Bronchial epithelial cell (primary cell): Measurements from ENCODE around the gene ROGDI. TPM values are rescaled to one million over a fixed set of nuclear protein-coding genes. Genes with fewer than 3 reads are reported as not detected.

Source experiments
- DNase-seq: peaks from one replicate; pipeline ENCODE4 v3.0.0-alpha.2; 2010; ENCODE audit warnings: low read depth
- FAIRE-seq: peaks from 2 replicates; lab custom pipeline; 2011; peaks lifted over from hg19 to GRCh38; lab: Jason Lieb, UNC
- H3K27me3 ChIP-seq: 2 replicates; pipeline ENCODE4 v1.5.1; 2011; ENCODE audit warnings: low read length; ENCODE audit not compliant: control insufficient read depth, insufficient read depth
- H3K36me3 ChIP-seq: 2 replicates; pipeline ENCODE4 v1.5.1; 2011; ENCODE audit warnings: low read length; ENCODE audit not compliant: control insufficient read depth, insufficient read depth
- H3K4me3 ChIP-seq: 2 replicates; pipeline ENCODE4 v1.5.1; 2011; ENCODE audit warnings: mild to moderate bottlenecking, low read depth, low read length, control low read depth
- total RNA-seq: library from RNA; depleted of rRNA; stranded (reverse); fragments of >200 nt; gene quantifications from 2 replicates; pipeline ENCODE4 v1.2.1, GENCODE V29; 2014
- TF ChIP-seq, protein P1 (sequence below): IDR thresholded peaks from 2 replicates; pipeline ENCODE4 v1.5.1; 2011; ENCODE audit warnings: mild to moderate bottlenecking, moderate library complexity, low read length, control low read depth, inconsistent platforms; ENCODE audit not compliant: insufficient read depth, severe bottlenecking

The ROGDI gene
- total RNA-seq, 1 donor from 2014 or later = 16.1 TPM

DNA sequence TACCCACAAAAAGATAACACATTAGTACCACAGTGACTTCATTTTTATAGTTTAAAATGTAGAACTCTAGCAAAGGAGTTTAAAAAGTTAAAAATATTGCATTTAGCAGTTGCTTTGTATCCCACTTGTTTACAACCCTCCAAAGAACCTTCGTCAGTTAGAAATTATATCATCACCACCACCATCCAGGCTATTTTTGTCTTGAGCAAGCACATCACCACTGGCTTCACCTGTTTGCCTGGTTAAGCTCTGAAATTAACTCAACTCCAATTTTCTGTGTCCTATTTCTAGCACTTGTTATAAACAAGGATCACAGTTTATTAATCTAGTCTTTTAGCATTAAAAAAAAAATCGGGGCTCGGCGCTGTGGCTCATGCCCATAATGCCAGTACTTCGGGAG, 38.6 kb upstream of the ROGDI start:
- Histone ChIP-seq H3K4me3 (no peak overlapping the region), H3K27me3 (no peaks in the 10 kb centered on the region), H3K36me3 (peaks cover 25% of the 10 kb centered on the region)
- TF ChIP-seq, protein P1, sequence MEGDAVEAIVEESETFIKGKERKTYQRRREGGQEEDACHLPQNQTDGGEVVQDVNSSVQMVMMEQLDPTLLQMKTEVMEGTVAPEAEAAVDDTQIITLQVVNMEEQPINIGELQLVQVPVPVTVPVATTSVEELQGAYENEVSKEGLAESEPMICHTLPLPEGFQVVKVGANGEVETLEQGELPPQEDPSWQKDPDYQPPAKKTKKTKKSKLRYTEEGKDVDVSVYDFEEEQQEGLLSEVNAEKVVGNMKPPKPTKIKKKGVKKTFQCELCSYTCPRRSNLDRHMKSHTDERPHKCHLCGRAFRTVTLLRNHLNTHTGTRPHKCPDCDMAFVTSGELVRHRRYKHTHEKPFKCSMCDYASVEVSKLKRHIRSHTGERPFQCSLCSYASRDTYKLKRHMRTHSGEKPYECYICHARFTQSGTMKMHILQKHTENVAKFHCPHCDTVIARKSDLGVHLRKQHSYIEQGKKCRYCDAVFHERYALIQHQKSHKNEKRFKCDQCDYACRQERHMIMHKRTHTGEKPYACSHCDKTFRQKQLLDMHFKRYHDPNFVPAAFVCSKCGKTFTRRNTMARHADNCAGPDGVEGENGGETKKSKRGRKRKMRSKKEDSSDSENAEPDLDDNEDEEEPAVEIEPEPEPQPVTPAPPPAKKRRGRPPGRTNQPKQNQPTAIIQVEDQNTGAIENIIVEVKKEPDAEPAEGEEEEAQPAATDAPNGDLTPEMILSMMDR = no peak
- no peak for DNase-seq
- FAIRE-seq = no peak

DNA sequence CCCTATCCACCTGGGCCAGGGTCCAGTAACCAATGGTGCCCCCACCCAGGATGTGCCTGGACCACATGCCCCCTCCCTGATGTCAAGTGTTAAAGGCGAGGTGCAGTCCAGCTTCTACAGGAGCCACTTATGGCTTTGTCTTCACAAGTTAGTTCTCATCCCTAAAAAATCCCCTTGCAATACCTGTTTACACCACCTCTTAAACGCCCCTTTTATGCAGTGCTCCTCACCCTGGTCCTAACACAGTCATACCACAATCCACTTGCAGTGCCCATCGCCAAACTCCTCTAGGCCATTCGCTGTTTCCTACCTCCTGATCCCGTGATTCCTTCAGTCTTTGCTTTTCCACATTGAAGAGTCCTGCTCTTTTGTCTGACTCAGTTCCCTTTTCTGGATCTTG, 37.5 kb upstream of the ROGDI start:
- DNase-seq = peak; percentile 20
- H3K27me3 ChIP-seq = no peaks in the 10 kb centered on the region
- peaks cover 23% of the 10 kb centered on the region for H3K36me3 ChIP-seq
- H3K4me3 ChIP-seq = no peak overlapping the region
- TF ChIP-seq, protein P1 = no peak
- no peak for FAIRE-seq

DNA sequence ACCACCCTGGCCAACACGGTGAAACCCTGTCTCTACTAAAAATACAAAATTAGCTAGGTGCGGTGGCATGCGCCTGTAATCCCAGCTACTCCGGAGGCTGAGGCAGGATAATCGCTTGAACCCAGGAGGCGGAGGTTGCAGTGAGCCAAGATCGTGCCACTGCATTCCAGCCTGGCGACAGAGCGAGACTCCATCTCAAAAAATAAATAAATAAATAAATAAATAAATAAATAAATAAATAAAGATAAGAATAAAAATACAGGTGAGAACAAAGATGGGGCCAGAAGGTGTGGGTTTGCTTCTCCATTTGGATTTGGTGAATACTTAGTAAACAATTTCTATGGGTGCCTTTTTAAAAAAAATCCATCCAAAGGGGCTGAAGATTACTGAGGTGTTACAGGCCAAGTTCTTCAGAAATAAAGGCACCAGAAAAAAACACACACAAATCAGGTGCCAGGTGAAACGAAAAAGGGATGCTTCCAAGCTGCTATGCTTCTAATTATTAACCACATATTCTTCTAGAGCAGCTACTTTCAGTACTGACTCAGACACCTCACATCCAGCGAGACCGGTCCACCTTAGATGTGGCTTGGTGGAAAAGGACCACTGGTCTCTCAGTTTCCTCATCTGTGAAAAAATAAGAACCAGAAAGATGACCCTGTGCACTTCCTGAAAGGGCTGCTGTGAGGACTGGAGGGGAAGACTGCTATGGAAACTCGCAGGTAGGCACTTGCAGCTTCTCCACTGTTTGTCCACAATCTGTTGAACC, 35.5 kb upstream of the ROGDI start:
- no peaks in the 10 kb centered on the region for H3K27me3 ChIP-seq
- H3K36me3 ChIP-seq = peaks cover 24% of the 10 kb centered on the region
- TF ChIP-seq, protein P1 = no peak
- FAIRE-seq (no peak), DNase-seq (no peak)
- H3K4me3 ChIP-seq = no peak overlapping the region

DNA sequence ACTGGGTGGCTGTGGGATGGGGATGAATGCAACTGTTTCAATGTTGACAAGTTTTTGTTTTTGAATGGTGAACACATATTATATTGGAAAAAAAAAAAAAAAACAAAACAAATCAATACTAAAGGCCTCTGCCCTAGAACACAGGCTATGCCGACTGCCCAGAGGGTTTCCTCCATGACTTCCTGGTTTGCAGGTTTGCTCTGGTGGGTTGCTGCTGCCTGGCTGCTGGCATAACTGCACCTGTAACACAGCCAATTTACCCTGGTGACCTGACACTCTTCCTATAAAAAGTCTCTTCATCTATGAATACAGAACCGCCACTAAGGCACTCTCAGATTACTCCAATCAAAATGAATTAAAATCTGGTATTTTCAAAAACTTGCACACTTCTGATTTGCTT, 34.3 kb upstream of the ROGDI start:
- Histone ChIP-seq H3K4me3 (no peak overlapping the region), H3K36me3 (peaks cover 31% of the 10 kb centered on the region), H3K27me3 (no peaks in the 10 kb centered on the region)
- TF ChIP-seq, protein P1 = no peak
- no peak for DNase-seq
- FAIRE-seq = no peak

DNA sequence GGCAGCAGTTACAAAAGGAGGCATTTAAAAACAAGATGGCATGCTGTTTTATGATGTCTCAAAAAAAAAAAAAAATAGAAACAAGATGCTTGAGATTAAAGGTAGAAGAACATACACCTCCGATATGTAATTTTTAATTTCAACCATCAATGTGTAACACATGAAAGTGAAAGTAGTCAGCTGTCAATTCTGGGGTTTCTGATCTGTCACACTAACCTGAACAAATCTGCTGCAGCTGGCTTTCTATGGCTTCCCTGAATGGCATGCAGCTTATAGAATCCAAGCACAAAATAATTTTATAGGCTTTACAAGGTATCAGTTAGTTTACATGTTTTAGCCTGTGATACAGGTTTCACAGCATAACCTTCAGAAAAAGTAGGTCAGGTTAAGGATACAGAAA, 31.2 kb upstream of the ROGDI start:
- no peak for FAIRE-seq
- H3K36me3 ChIP-seq = peaks cover 26% of the 10 kb centered on the region

More for the DNA sequence above, 31.2 kb upstream of the ROGDI start:
- no peak for DNase-seq
- no peak overlapping the region for H3K4me3 ChIP-seq
- TF ChIP-seq, protein P1 = no peak
- no peaks in the 10 kb centered on the region for H3K27me3 ChIP-seq
